Measurements from ENCODE around the gene DRD2. TPM values are rescaled to one million over a fixed set of nuclear protein-coding genes. Genes with fewer than 3 reads are reported as not detected.

The DRD2 gene
- total RNA-seq, 1 donor from 2014 or later: not detected

GRCh38 chr11:113377681-113378412, 97.4 kb downstream of the DRD2 start:
- no peak for DNase-seq (ENCODE audit: low read depth)
- H3K4me3 ChIP-seq (ENCODE audit: low read depth, low read length): no peak overlapping the region
- TF ChIP-seq CTCF (conservative IDR thresholded peaks at IDR 0.05; ENCODE audit: low read depth, low read length): no peak

GRCh38 chr11:113376156-113376555, 99.0 kb downstream of the DRD2 start:
- no peak overlapping the region for H3K4me3 ChIP-seq (ENCODE audit: low read depth, low read length)
- TF ChIP-seq CTCF (conservative IDR thresholded peaks at IDR 0.05; ENCODE audit: low read depth, low read length): no peak
- DNase-seq (ENCODE audit: low read depth): no peak

- H3K4me3 ChIP-seq (ENCODE audit: low read depth, low read length): no peak overlapping the region
- DNase-seq (ENCODE audit: low read depth): no peak
- no peak for TF ChIP-seq CTCF (conservative IDR thresholded peaks at IDR 0.05; ENCODE audit: low read depth, low read length)
Measured at GRCh38 chr11:113375402-113375801, 99.8 kb downstream of the DRD2 start.

GRCh38 chr11:113373981-113374560, 101.1 kb downstream of the DRD2 start:
- no peak for DNase-seq (ENCODE audit: low read depth)
- no peak for TF ChIP-seq CTCF (conservative IDR thresholded peaks at IDR 0.05; ENCODE audit: low read depth, low read length)
- H3K4me3 ChIP-seq (ENCODE audit: low read depth, low read length): no peak overlapping the region

- DNase-seq (ENCODE audit: low read depth): no peak
- no peak overlapping the region for H3K4me3 ChIP-seq (ENCODE audit: low read depth, low read length)
- no peak for TF ChIP-seq CTCF (conservative IDR thresholded peaks at IDR 0.05; ENCODE audit: low read depth, low read length)
Measured at GRCh38 chr11:113373306-113373705, 101.9 kb downstream of the DRD2 start.

- no peak overlapping the region for H3K4me3 ChIP-seq (ENCODE audit: low read depth, low read length)
- peak; percentile 6 for TF ChIP-seq CTCF (conservative IDR thresholded peaks at IDR 0.05; ENCODE audit: low read depth, low read length)
- DNase-seq (ENCODE audit: low read depth): no peak
Measured at GRCh38 chr11:113372309-113372708, 102.9 kb downstream of the DRD2 start.

- H3K4me3 ChIP-seq (ENCODE audit: low read depth, low read length): no peak overlapping the region
- no peak for DNase-seq (ENCODE audit: low read depth)
- no peak for TF ChIP-seq CTCF (conservative IDR thresholded peaks at IDR 0.05; ENCODE audit: low read depth, low read length)
Measured at GRCh38 chr11:113370634-113371033, 104.6 kb downstream of the DRD2 start.

Data from epithelial cell of proximal tubule (primary cell).